Smooth muscle cell (in vitro differentiated cells): ENCODE results near the gene TENT4A. TPM values are rescaled to one million over a fixed set of nuclear protein-coding genes. Genes with fewer than 3 reads are reported as not detected.

ENCODE experiments used
- DNase-seq: peaks from one replicate; lab custom pipeline; 2025; ENCODE audit not compliant: unreplicated experiment; lab: John Stamatoyannopoulos, UW
- H2AFZ ChIP-seq: fragments of 200-600 bp; sonication (generic); 2 replicates; pipeline ENCODE4 v1.6.0; 2016; ENCODE audit warnings: antibody characterized with exemption, low read depth, mild to moderate bottlenecking
- H3F3A ChIP-seq: fragments of 200-600 bp; sonication (generic); 2 replicates; pipeline ENCODE4 v1.6.0; 2017; ENCODE audit warnings: antibody characterized with exemption, low read depth
- H3K27ac ChIP-seq: fragments of 200-600 bp; sonication (generic); 2 replicates; pipeline ENCODE4 v1.5.1; 2016; ENCODE audit warnings: low read depth, mild to moderate bottlenecking
- H3K27me3 ChIP-seq: fragments of 200-600 bp; sonication (generic); 2 replicates; pipeline ENCODE4 v1.6.1; 2016; ENCODE audit warnings: low read depth, mild to moderate bottlenecking
- H3K36me3 ChIP-seq: fragments of 200-600 bp; sonication (generic); 2 replicates; pipeline ENCODE4 v1.5.1; 2016; ENCODE audit warnings: low read depth
- H3K4me1 ChIP-seq: fragments of 200-600 bp; sonication (generic); 2 replicates; pipeline ENCODE4 v1.5.1; 2016; ENCODE audit warnings: low read depth
- H3K4me2 ChIP-seq: fragments of 200-600 bp; sonication (generic); 2 replicates; pipeline ENCODE4 v1.6.0; 2016; ENCODE audit warnings: mild to moderate bottlenecking
- H3K4me3 ChIP-seq: fragments of 200-600 bp; sonication (generic); 2 replicates; pipeline ENCODE4 v1.5.1; 2016; ENCODE audit warnings: mild to moderate bottlenecking
- H3K79me2 ChIP-seq: fragments of 200-600 bp; sonication (generic); 2 replicates; pipeline ENCODE4 v1.6.0; 2016; ENCODE audit warnings: low read depth, mild to moderate bottlenecking
- H3K9ac ChIP-seq: fragments of 200-600 bp; sonication (generic); 2 replicates; pipeline ENCODE4 v1.6.0; 2016; ENCODE audit warnings: low read depth
- H3K9me3 ChIP-seq: fragments of 200-600 bp; sonication (generic); replicated peaks from 2 replicates; pipeline ENCODE4 v1.5.1; 2016; ENCODE audit warnings: low read depth
- H4K20me1 ChIP-seq: fragments of 200-600 bp; sonication (generic); 2 replicates; pipeline ENCODE4 v1.6.0; 2016; ENCODE audit warnings: low read depth
- WGBS: methylation state at CpG from one replicate; pipeline ENCODE4 v1.1.7; 2016; ENCODE audit warnings: low lambda C conversion rate; 5-methylcytosine and 5-hydroxymethylcytosine counted together
- polyA plus RNA-seq: library from polyadenylated mRNA; unstranded; fragments of >200 nt; fragmentation: Nextera tagmentation; extraction: Ambion mirVana; gene quantifications from 2 replicates; pipeline ENCODE4 v1.2.1, GENCODE V29; 2016
- total RNA-seq: library from RNA; depleted of rRNA; stranded (reverse); fragments of >200 nt; gene quantifications from 2 replicates; pipeline ENCODE4 v1.2.3, GENCODE V29; 2014
- TF ChIP-seq, protein P1 (sequence below): fragments of 200-600 bp; sonication (generic); IDR thresholded peaks from 2 replicates; pipeline ENCODE4 v1.5.1; 2017; ENCODE audit warnings: borderline replicate concordance, mild to moderate bottlenecking, antibody characterized with exemption; ENCODE audit not compliant: insufficient read depth, poor library complexity, severe bottlenecking

TENT4A gene
- total and polyA plus RNA-seq, 2 experiments from 2014 or later = 10.0 to 16.2 TPM

DNA sequence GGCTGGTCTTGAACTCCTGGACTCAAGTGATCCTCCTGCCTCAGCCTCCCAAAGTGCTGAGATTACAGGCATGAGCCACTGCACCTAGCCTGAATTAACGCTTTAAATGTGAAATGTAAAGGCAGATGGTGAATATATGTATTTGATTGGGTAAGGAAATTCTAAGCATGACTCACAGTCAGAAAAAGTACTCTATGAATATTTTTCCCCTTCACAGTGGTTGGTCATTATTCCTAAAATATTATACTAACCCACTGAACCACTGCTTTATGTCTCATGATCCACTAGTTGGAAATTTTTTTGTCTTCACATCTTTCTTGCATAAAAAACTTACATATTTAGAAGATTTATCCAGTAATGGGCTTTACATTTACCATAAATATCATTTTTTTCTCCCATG, 14.5 kb upstream of the TENT4A start:
- no peak for DNase-seq
- no peak overlapping the region for H3K4me3 ChIP-seq
- H3K9me3 ChIP-seq = no peaks in the 10 kb centered on the region
- no peak overlapping the region for H2AFZ ChIP-seq
- no peak overlapping the region for H3K9ac ChIP-seq
- no peaks in the 10 kb centered on the region for H3K36me3 ChIP-seq
- H3K4me1 ChIP-seq = no peaks in the 10 kb centered on the region
- H3F3A ChIP-seq = no peaks in the 10 kb centered on the region
- H3K27me3 ChIP-seq = peaks cover 19% of the 10 kb centered on the region
- TF ChIP-seq, protein P1, sequence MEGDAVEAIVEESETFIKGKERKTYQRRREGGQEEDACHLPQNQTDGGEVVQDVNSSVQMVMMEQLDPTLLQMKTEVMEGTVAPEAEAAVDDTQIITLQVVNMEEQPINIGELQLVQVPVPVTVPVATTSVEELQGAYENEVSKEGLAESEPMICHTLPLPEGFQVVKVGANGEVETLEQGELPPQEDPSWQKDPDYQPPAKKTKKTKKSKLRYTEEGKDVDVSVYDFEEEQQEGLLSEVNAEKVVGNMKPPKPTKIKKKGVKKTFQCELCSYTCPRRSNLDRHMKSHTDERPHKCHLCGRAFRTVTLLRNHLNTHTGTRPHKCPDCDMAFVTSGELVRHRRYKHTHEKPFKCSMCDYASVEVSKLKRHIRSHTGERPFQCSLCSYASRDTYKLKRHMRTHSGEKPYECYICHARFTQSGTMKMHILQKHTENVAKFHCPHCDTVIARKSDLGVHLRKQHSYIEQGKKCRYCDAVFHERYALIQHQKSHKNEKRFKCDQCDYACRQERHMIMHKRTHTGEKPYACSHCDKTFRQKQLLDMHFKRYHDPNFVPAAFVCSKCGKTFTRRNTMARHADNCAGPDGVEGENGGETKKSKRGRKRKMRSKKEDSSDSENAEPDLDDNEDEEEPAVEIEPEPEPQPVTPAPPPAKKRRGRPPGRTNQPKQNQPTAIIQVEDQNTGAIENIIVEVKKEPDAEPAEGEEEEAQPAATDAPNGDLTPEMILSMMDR = no peak
- H3K79me2 ChIP-seq = no peaks in the 10 kb centered on the region
- H4K20me1 ChIP-seq = no peaks in the 10 kb centered on the region
- no peak overlapping the region for H3K4me2 ChIP-seq
- H3K27ac ChIP-seq = no peak overlapping the region
- WGBS = 74% methylated on average over 1 of the region's 1 CpG

DNA sequence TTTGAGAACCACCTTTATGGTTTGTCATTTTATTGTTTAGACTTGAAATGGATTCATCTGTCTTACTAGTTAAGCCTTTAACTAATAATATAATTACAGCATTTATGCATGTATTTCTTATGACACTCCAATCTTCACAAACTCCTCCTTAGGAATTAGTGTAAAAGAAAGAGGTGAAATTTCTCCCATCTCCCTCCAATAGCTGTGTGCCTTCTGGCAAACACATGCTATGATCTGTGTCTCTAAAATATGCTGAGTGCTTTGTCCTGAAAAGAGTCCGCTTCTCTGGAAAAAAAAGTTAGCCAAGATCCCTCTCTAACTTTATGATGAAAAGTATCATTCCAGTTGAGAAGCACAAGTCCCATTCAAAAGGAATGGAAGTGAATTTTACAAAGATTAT, 13.9 kb upstream of the TENT4A start:
- Histone ChIP-seq H3K4me2 (no peak overlapping the region), H3K9me3 (no peaks in the 10 kb centered on the region), H3K36me3 (no peaks in the 10 kb centered on the region), H3K27me3 (peaks cover 19% of the 10 kb centered on the region), H2AFZ (no peak overlapping the region), H3K79me2 (no peaks in the 10 kb centered on the region), H3K4me3 (no peak overlapping the region), H3K4me1 (no peaks in the 10 kb centered on the region), H3K27ac (no peak overlapping the region), H4K20me1 (no peaks in the 10 kb centered on the region), H3F3A (no peaks in the 10 kb centered on the region), H3K9ac (no peak overlapping the region)
- no peak for DNase-seq
- WGBS = 94% methylated on average over 1 of the region's 1 CpG
- TF ChIP-seq, protein P1 = no peak

DNA sequence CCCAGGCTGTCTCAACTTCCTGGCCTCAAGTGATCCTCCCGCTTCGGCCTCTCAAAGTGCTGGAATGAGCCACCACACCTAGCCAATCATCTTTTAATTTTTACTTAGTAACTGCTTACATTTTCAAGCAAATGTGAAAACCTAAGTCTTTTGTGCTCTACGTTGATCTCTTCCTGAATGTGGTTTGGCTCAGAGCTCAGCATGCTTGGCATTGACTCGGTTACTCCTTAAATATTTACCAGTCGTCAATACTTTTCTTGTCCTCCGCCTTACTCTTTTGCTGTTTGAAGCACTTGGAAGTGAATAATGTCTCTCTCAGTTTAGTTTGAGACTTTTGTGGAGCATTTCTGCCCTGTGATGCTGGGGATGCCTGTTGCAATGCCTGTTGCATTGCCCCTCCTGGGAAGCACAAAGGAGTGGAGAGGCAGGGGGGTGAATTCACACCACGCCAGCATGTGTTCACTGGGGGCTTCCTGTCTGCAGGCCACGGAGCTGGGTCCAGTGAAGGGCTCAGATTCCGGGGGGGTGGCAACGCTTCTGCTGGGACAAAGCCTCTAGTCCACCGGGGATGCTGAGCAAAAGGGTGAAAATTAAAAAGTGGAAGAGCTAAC, 13.1 kb upstream of the TENT4A start:
- Histone ChIP-seq H3K9ac (no peak overlapping the region), H3F3A (no peaks in the 10 kb centered on the region), H2AFZ (no peak overlapping the region), H3K27ac (no peak overlapping the region), H3K36me3 (no peaks in the 10 kb centered on the region), H3K4me2 (no peak overlapping the region), H3K4me1 (no peaks in the 10 kb centered on the region), H3K27me3 (peaks cover 19% of the 10 kb centered on the region), H3K9me3 (no peaks in the 10 kb centered on the region), H3K4me3 (no peak overlapping the region), H4K20me1 (no peaks in the 10 kb centered on the region), H3K79me2 (no peaks in the 10 kb centered on the region)
- no peak for DNase-seq
- WGBS = 72% methylated on average over 11 of the region's 11 CpGs
- TF ChIP-seq, protein P1 = no peak
